ENCODE measurements around the gene GLIS1. TPM values are rescaled to one million over a fixed set of nuclear protein-coding genes. Genes with fewer than 3 reads are reported as not detected.

GLIS1 gene
- total RNA-seq, 1 donor from 2014 or later, result not detected

- intact Hi-C loops (cut with micrococcal nuclease), result no loop called here
These were observed 197.7 kb downstream of the GLIS1 start for GRCh38 chr1:53541263-53541625.

DNA sequence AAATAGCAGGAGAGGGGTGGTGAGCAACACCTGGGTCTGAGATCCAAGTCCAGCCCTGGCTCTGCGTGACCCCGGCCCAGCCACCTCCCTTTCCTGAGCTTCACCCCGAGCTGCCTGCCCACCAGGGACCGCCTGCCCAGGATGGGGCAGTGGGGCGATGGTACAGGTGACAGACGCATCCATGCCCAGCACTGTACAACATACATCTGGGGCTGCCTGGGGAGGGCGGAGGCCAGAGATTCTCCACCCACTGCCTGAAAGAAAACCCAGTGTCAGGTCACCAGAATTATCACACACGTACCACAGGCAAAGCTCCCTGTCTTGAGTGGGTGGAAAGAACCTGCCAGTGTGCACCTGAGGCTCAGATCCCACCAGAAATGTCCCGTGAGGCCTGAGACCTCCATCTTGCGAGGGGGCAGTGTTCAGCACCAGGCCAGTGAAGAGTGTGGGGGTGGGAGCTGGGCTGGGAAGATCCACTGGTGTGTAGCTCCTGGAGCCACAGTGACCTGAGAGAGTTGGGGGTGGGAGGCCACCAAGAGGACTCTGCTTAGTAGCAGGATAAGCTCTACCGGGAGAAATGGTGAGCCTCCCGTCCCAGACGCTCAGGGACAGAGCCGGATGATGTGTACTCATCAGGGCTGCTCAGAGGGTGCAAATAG is 198.2 kb downstream of the GLIS1 start:
- intact Hi-C loops (cut with micrococcal nuclease), result no loop called here

DNA sequence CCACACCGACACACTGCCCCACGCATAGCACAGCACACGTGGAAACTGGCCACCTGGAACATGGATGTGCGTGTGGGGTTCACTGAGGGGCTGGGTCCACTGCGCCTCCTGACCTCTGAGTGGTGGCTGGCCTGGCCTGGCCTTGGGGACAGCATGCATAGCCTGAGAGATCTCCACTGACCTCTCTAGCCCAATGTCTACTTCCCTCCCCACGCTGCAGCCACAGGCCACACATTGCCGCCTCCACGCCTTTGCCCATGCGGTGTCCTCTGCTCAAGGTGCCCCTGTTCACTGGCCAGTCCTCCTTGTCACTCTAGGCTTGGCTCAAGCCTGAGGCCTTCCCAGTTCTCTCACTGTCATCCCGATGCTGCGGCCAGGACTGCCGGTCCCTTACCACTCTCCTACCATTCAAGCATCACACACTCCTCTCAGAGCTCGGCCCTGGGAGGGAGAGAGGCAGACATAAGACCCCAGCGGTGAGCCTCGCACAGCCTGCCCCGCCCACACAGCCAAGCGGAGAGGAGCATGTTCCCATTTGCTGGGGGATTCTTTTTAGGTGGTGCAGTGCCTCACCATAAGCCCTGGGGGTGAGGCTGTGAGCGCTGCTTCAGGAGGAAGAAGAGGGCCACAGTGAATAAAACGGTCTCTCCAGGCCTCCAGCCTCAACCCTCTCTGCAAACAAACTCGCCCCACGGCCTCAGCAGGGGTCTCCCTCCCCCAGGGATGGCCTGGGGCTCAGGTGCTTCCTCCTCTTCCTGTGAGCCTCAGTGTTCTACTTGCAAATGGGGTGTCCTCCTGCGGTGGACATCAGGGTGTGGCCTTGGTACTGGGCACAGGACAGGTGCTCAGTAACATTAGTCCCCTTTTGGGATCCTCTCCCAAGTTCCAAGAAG is 199.0 kb downstream of the GLIS1 start:
- intact Hi-C loops (cut with micrococcal nuclease), result no loop called here

GRCh38 chr1:53539226-53539625 is 199.7 kb downstream of the GLIS1 start:
- intact Hi-C loops (cut with micrococcal nuclease), result no loop called here

DNA sequence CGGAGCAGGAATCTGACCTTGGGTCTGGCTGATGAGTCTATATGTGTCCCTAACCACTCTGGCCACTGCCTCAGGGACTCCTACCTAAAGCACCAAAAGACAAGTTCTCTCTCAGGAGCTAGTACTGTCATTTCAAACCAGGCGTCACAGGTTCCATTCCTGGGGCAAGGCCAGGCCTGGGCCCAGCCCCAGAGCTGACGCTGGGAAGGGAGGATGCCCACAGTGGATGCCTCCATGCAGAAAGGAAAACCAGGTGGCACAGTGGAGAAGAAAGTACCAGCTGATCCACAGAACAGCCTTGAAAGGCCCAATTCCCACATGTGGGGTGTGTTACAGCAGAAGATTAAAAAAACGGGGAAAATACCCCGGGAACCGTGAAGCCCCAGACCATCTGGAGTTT is 202.4 kb downstream of the GLIS1 start:
- intact Hi-C loops (cut with micrococcal nuclease), result no loop called here

GRCh38 chr1:53535846-53536245 is 203.1 kb downstream of the GLIS1 start:
- intact Hi-C loops (cut with micrococcal nuclease), result no loop called here

- intact Hi-C loops (cut with micrococcal nuclease), result no loop called here
These were observed 203.7 kb downstream of the GLIS1 start for GRCh38 chr1:53535226-53535625.

GRCh38 chr1:53532912-53533311 is 206.1 kb downstream of the GLIS1 start:
- intact Hi-C loops (cut with micrococcal nuclease), result no loop called here

- intact Hi-C loops (cut with micrococcal nuclease), result no loop called here
These were observed 206.6 kb downstream of the GLIS1 start for GRCh38 chr1:53532377-53532776.

DNA sequence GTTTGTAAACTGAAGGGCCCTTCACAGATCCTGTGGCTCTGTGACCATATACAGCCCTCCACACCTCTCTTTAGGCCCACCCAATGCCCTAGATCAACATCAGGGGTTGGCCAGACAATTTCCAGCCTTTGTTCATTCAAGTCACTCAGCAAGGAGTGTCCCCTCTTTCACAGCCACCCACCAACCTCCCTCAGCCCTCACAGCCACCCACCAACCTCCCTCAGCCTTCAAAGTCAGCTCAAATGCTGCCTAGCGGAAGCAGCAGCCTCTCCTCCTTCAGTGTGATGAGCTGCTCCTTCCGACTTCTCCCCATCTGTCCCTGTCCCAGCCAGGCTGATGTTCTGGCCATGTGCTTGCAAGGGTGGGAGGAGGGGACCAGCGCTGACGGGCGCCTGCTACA is 208.4 kb downstream of the GLIS1 start:
- intact Hi-C loops (cut with micrococcal nuclease), result no loop called here

GRCh38 chr1:53529555-53529954 is 209.4 kb downstream of the GLIS1 start:
- intact Hi-C loops (cut with micrococcal nuclease), result no loop called here

GRCh38 chr1:53527368-53527767 is 211.6 kb downstream of the GLIS1 start:
- intact Hi-C loops (cut with micrococcal nuclease), result no loop called here

- intact Hi-C loops (cut with micrococcal nuclease), result no loop called here
These were observed 212.4 kb downstream of the GLIS1 start for GRCh38 chr1:53526451-53527101.

DNA sequence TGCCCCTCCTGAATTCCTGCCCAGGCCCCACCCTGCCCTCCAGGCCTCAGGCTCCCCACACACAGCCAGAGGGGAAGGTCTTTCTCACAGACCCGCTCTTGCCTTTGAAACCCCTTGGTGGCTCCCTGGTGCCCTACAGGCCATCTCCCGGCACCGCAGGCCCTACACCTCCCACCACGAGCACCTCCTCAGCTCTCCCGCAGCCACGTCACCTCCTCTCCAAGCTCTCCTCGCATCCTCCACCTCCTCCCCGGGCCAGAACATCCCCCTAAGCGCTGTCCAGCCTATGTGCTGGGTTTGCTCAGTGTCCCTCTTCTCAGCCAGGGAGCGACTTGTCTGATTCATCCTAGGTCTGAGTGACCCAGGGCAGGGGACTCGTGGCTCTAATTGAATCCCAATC is 213.4 kb downstream of the GLIS1 start:
- intact Hi-C loops (cut with micrococcal nuclease), result no loop called here

DNA sequence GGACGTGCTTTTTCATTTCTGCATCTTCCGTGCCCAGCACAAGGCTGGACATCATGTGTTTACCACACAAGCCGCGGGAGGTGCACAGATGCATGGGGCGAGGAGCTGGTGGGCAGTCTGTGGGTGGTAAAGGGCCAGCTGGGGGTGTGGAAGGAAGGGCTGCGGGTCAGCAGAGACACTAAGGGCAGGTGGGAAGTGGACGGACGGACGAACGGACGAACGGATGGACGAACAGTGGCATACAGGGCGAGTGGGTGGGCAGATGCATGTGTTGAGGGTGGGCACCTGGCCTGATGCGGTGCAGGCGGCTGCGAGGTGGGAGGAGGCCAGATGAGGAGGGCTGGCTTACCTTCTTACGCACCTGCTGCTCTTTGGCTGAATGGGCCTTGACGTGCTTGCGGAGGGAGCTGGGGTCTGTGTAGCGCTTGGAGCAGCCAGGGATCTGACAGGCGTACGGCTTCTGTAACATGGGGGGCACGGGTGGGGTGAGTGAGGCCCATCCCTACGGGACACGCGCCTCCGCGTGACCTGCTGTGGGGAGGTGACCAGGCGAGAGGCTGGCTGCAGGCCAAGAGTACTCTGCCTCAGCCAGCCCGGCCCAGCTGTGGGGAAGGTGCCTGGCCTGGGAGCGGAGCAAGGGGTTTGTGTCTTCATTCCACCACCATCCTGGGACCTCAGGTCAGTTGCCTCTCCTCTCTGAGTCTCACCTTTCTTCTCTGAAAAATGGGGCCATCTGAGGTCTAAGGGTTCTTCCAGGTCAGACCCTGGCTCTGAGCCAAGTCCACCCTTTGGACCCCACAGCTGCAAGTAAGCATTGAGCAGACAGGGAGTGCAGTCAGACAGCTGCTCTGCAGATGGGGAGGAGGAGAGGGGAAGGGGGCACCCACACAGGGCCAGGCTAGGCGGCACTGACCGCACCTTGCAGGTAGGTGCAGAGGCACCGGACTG is 214.3 kb downstream of the GLIS1 start:
- intact Hi-C loops (cut with micrococcal nuclease), result no loop called here

DNA sequence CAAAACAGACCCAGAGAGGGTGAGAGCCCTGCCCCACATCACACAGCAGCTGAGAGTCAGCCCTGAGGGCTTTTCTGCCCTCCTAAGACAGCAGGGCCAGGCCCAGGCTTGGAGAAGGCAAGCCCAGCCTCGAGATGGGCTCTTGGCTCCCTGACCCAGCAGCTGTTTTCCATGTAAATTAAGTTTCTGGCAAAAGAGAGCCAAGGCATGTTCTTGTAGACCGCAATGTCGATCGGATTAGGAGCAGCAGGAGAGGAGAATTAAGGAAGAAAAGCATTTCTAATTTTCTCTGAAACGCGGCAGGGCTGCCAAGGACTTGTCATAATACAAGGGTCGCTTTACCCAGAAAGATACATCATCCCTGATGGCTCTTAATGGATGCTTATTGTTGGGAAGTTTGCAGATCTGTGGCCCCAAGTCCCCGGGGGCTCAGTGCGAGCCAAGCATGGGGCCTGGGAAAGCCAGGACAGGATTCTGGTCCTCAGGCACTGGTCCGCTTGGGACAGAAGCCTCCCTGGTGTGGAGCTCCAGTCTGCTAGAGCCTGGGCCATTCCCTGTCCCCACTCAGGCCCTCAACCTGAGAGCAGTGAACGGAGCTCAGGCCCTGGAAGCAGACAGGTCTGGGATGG is 216.9 kb downstream of the GLIS1 start:
- intact Hi-C loops (cut with micrococcal nuclease), result no loop called here

DNA sequence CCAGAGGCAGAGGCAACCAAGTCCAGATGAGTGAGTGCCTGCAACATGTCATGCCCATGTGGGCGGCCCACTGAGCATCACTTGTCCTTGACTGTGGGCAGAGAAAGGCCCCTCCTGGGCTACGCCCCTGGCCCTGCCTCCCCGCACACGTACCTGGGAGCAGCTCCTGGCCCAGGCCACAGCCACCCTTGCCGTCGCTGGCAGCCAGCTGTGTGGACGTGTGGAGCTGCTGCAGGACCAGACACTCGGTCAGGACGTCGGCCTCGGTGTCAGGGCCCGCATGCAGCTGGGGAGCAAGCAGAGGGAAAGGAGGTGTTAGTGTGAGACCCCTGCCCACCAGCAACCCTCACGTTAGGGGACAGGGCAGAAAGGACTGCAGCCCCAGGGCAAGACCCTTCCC is 218.5 kb downstream of the GLIS1 start:
- intact Hi-C loops (cut with micrococcal nuclease), result no loop called here

GRCh38 chr1:53519421-53519820 is 219.5 kb downstream of the GLIS1 start:
- intact Hi-C loops (cut with micrococcal nuclease), result no loop called here

- intact Hi-C loops (cut with micrococcal nuclease), result no loop called here
These were observed 220.2 kb downstream of the GLIS1 start for GRCh38 chr1:53518775-53519174.

GRCh38 chr1:53517821-53518352 is 221.1 kb downstream of the GLIS1 start:
- intact Hi-C loops (cut with micrococcal nuclease), result no loop called here

Measured in T-helper 1 cell treated with Interleukin-12 subunit alpha and Interleukin-12 subunit beta and Interleukin-4 antibody, amounts not matched to agents 30 ng/mL and 1 ng/mL, for 36 hours (primary cell).